ENCODE data around the gene RAB11FIP5.

GRCh38 chr2:73130790-73131189, 18.0 kb upstream of the RAB11FIP5 start:
- TF ChIP-seq CTCF (IDR thresholded peaks at IDR 0.05; ENCODE audit: extremely low read depth in 1 of 2, insufficient read depth in 1 of 2, low read depth in 1 of 2, low read length in 2 of 2) (no peak), GATA2 (IDR thresholded peaks at IDR 0.05; ENCODE audit: insufficient read depth, insufficient read length, low read depth, low read length) (no peak), MAX (IDR thresholded peaks at IDR 0.05; ENCODE audit: insufficient read depth, insufficient read length) (no peak), POLR2AphosphoS5 (IDR thresholded peaks at IDR 0.05; ENCODE audit: insufficient read depth, low read depth, low read length) (no peak), POLR2A (IDR thresholded peaks at IDR 0.05; ENCODE audit: low read depth, low read length) (no peak), EZH2 (IDR thresholded peaks at IDR 0.05; ENCODE audit: borderline replicate concordance, low read depth, low read length, severe bottlenecking) (no peak), MYC (IDR thresholded peaks at IDR 0.05; ENCODE audit: low read depth, low read length) (no peak)
